Measurements from ENCODE around the gene LDLRAP1. TPM values are rescaled to one million over a fixed set of nuclear protein-coding genes. Genes with fewer than 3 reads are reported as not detected.

Gene LDLRAP1
- total RNA-seq, 1 experiment from 2014 or later, result 16.3 TPM

GRCh38 chr1:25545767-25546166, 2.4 kb downstream of the LDLRAP1 start (continued):
- no peak for TF ChIP-seq ARID4B (CRISPR knock-in tag; IDR thresholded peaks at IDR 0.05; ENCODE audit: borderline replicate concordance)
- TF ChIP-seq PRDM15 (CRISPR knock-in tag; IDR thresholded peaks at IDR 0.05), result no peak
- no peak for TF ChIP-seq CREB1 (CRISPR knock-in tag; IDR thresholded peaks at IDR 0.05)
- no peak for TF ChIP-seq CREM (CRISPR knock-in tag; IDR thresholded peaks at IDR 0.05)
- no peak for TF ChIP-seq MYBL2 (CRISPR knock-in tag; IDR thresholded peaks at IDR 0.05)
- no peak for TF ChIP-seq EMX1 (CRISPR knock-in tag; IDR thresholded peaks at IDR 0.05)
- no peak for TF ChIP-seq ZNF416 (CRISPR knock-in tag; IDR thresholded peaks at IDR 0.05)
- TF ChIP-seq NR1H2 (CRISPR knock-in tag; IDR thresholded peaks at IDR 0.05), result no peak
- TF ChIP-seq SMAD3 (CRISPR knock-in tag; IDR thresholded peaks at IDR 0.05; ENCODE audit: borderline replicate concordance), result no peak
- no peak for TF ChIP-seq ZNF423 (CRISPR knock-in tag; IDR thresholded peaks at IDR 0.05)

GRCh38 chr1:25546193-25546592, 2.8 kb downstream of the LDLRAP1 start:
- Mint-ChIP-seq H3K9me3 (no peaks in the 10 kb centered on the region), H3K36me3 (no peaks in the 10 kb centered on the region), H3K4me1 (peaks cover 13% of the 10 kb centered on the region), H3K27ac (no peak overlapping the region), H3K4me3 (no peak overlapping the region), H3K27me3 (ENCODE audit: low read depth) (peaks cover 12% of the 10 kb centered on the region)
- ChIA-PET CTCF (interaction anchor here (1.1 kb wide), 1 partner anchor 26 kb away, joined by 3 read pairs; no protein-coding TSS in a partner anchor), POLR2A (no interaction called here)
- ATAC-seq (no peak), DNase-seq (ENCODE audit: low spot score) (no peak)
- TF ChIP-seq NR3C1 (CRISPR knock-in tag; conservative IDR thresholded peaks at IDR 0.05; ENCODE audit: low read depth) (no peak), PREB (CRISPR knock-in tag; IDR thresholded peaks at IDR 0.05; ENCODE audit: borderline replicate concordance) (no peak)

GRCh38 chr1:25548601-25549000, 5.2 kb downstream of the LDLRAP1 start:
- H3K27ac Mint-ChIP-seq, result no peak overlapping the region
- H3K27me3 Mint-ChIP-seq (ENCODE audit: low read depth), result peaks cover 6% of the 10 kb centered on the region
- no peak for DNase-seq (ENCODE audit: low spot score)
- ChIA-PET POLR2A (interaction anchor here (0.5 kb wide), 1 partner anchor 637 kb away, joined by 3 read pairs; no protein-coding TSS in a partner anchor), CTCF (interaction anchor here (1.0 to 3.2 kb wide), 6 partner anchors 18 to 262 kb away, joined by 3 to 10 read pairs (median 4); no protein-coding TSS in a partner anchor)
- TF ChIP-seq NFYB (CRISPR knock-in tag; conservative IDR thresholded peaks at IDR 0.05; ENCODE audit: low read depth) (no peak), JAZF1 (CRISPR knock-in tag; IDR thresholded peaks at IDR 0.05) (no peak), CREM (CRISPR knock-in tag; IDR thresholded peaks at IDR 0.05) (no peak), OVOL2 (CRISPR knock-in tag; IDR thresholded peaks at IDR 0.05; ENCODE audit: borderline replicate concordance) (no peak), EMX1 (CRISPR knock-in tag; IDR thresholded peaks at IDR 0.05) (no peak), ZNF263 (CRISPR knock-in tag; IDR thresholded peaks at IDR 0.05; ENCODE audit: low read depth) (no peak), ZNF671 (CRISPR knock-in tag; IDR thresholded peaks at IDR 0.05) (no peak), ZBTB21 (CRISPR knock-in tag; IDR thresholded peaks at IDR 0.05; ENCODE audit: borderline replicate concordance) (no peak), GABPB1 (CRISPR knock-in tag; IDR thresholded peaks at IDR 0.05) (no peak), RORB (CRISPR knock-in tag; IDR thresholded peaks at IDR 0.05) (no peak), CBFB (CRISPR knock-in tag; IDR thresholded peaks at IDR 0.05; ENCODE audit: low read depth) (no peak), HMGA2 (CRISPR knock-in tag; IDR thresholded peaks at IDR 0.05) (no peak), ZNF425 (CRISPR knock-in tag; conservative IDR thresholded peaks at IDR 0.05) (no peak), TEAD1 (CRISPR knock-in tag; IDR thresholded peaks at IDR 0.05) (no peak), ELF4 (CRISPR knock-in tag; IDR thresholded peaks at IDR 0.05; ENCODE audit: low read depth) (no peak)
- no peak overlapping the region for H3K4me3 Mint-ChIP-seq
- H3K9me3 Mint-ChIP-seq, result no peaks in the 10 kb centered on the region
- no peak for ATAC-seq
- peaks cover 13% of the 10 kb centered on the region for H3K4me1 Mint-ChIP-seq
- H3K36me3 Mint-ChIP-seq, result no peaks in the 10 kb centered on the region

Measured in WTC11 (cell line).